ENCODE data around the gene HOXD12. TPM values are rescaled to one million over a fixed set of nuclear protein-coding genes. Genes with fewer than 3 reads are reported as not detected.

Gene HOXD12
- total RNA-seq, 1 donor from 2014 or later, result not detected

DNA sequence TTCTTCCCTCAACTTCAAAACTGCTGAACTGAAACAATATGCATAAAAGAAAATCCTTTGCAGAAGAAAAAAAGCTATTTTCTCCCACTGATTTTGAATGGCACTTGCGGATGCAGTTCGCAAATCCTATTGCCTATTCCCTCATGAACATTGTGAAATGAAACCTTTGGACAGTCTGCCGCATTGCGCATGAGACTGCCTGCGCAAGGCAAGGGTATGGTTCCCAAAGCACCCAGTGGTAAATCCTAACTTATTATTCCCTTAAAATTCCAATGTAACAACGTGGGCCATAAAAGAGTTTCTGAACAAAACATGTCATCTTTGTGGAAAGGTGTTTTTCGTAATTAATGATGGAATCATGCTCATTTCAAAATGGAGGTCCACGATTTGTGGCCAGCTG is 38.3 kb downstream of the HOXD12 start:
- no peak for ATAC-seq

GRCh38 chr2:176138526-176138922 is 38.9 kb downstream of the HOXD12 start:
- ATAC-seq (no peak), DNase-seq (no peak)
- peaks cover 99% of the 10 kb centered on the region for H3K27me3 ChIP-seq (ENCODE audit: low read depth)
- H3K9me3 ChIP-seq, result no peaks in the 10 kb centered on the region
- TF ChIP-seq, protein P1, sequence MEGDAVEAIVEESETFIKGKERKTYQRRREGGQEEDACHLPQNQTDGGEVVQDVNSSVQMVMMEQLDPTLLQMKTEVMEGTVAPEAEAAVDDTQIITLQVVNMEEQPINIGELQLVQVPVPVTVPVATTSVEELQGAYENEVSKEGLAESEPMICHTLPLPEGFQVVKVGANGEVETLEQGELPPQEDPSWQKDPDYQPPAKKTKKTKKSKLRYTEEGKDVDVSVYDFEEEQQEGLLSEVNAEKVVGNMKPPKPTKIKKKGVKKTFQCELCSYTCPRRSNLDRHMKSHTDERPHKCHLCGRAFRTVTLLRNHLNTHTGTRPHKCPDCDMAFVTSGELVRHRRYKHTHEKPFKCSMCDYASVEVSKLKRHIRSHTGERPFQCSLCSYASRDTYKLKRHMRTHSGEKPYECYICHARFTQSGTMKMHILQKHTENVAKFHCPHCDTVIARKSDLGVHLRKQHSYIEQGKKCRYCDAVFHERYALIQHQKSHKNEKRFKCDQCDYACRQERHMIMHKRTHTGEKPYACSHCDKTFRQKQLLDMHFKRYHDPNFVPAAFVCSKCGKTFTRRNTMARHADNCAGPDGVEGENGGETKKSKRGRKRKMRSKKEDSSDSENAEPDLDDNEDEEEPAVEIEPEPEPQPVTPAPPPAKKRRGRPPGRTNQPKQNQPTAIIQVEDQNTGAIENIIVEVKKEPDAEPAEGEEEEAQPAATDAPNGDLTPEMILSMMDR (IDR thresholded peaks at IDR 0.05), result no peak
- H3K27ac ChIP-seq, result no peak overlapping the region
- intact Hi-C loops (cut with DNase I), result loop anchor here (10.0 kb wide), 1 partner anchor 416 kb away; no protein-coding TSS in a partner anchor
- H3K4me1 ChIP-seq, result peaks cover 25% of the 10 kb centered on the region
- no peak overlapping the region for H3K4me3 ChIP-seq
- no peaks in the 10 kb centered on the region for H3K36me3 ChIP-seq

More for the DNA sequence above, 38.3 kb downstream of the HOXD12 start:
- Histone ChIP-seq H3K36me3 (no peaks in the 10 kb centered on the region), H3K27ac (no peak overlapping the region), H3K9me3 (no peaks in the 10 kb centered on the region), H3K4me1 (peaks cover 25% of the 10 kb centered on the region), H3K4me3 (no peak overlapping the region), H3K27me3 (ENCODE audit: low read depth) (peaks cover 99% of the 10 kb centered on the region)
- intact Hi-C loops (cut with DNase I), result loop anchor here (10.0 kb wide), 1 partner anchor 417 kb away; no protein-coding TSS in a partner anchor
- TF ChIP-seq, protein P1 (IDR thresholded peaks at IDR 0.05), result no peak
- no peak for DNase-seq

DNA sequence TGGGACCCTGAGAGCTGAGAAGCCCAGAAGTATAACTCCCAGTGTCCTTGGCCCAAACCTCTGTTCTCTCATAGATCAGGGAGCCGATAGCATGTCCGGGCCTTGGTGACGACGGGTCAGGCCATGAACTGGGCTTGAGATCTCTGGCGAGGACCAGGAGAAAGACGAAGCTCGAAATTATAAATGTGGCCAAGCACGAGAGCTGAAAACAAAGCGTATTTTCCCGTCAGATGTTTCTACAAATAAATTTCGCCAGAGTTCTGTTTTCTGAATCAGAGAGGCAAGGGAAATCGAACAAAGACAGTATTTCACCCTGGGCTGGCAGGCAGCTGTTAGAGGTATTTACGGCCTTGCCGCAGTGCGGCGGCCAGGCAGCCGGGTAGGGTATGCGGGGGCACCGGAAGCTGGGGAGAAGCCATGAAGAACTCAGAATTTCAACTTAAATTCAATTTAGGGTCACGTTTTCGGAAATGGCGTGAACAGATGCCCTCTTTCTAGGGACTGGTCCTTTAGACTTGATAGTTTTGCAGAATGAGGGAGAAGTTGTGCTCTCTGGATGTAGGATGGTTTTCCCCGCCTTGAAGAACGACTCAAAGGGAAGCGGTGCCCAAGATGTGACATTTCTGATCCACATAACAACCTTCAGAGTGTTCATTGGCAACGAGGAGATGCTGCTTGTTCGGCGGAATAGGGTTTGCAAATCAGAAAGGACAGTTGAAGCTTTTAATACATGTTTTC is 39.5 kb downstream of the HOXD12 start:
- no peak for DNase-seq
- intact Hi-C loops (cut with DNase I), result loop anchor here (10.0 kb wide), 1 partner anchor 416 kb away; no protein-coding TSS in a partner anchor
- Histone ChIP-seq H3K4me3 (no peak overlapping the region), H3K9me3 (no peaks in the 10 kb centered on the region), H3K36me3 (no peaks in the 10 kb centered on the region), H3K27me3 (ENCODE audit: low read depth) (peaks cover 99% of the 10 kb centered on the region), H3K4me1 (peaks cover 25% of the 10 kb centered on the region), H3K27ac (no peak overlapping the region)
- TF ChIP-seq, protein P1 (IDR thresholded peaks at IDR 0.05), result no peak
- ATAC-seq, result no peak

DNA sequence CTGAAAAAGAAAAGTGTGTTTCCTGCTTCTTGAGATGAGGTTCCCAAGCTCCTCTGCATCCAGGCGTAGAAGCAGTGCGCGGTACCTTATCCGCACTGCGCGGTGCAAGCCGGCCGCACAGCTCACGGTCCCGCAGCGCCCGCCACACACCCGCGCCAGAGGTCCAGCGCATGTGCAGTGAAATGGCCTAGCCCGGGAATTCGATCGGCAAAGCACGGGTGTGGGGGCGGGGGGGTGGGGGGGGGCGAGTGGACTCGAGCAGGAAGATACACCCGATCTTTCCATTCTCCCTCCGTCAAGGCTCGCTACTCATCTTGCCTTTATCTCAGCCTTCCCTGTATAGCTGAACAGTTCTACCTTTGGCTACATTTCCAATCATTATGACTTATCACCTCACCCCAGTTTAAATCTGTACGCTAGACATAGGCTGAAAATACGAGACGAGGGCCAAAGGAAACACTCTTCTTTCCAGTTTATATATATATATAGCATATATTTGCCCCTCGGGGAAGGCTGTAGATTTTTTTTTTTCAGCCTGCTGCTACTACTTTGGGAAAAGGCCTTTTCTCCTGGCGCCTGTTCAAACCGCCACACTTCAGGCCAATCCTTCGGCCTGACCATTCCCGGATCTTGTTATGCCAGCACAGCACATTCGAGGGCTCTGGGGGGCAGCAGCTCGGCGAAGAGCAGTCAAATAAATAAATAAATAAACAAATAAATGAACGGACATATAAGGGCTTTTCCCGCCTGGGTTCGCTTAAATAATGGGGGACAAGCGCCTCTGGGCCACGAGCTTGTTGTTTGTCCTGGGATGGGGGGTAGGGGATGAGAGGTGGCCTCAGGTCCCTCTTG is 40.3 kb downstream of the HOXD12 start:
- TF ChIP-seq, protein P1 (IDR thresholded peaks at IDR 0.05), result no peak
- Histone ChIP-seq H3K27ac (no peak overlapping the region), H3K36me3 (no peaks in the 10 kb centered on the region), H3K4me3 (peak overlapping the region; percentile 53), H3K4me1 (peaks cover 25% of the 10 kb centered on the region), H3K9me3 (no peaks in the 10 kb centered on the region), H3K27me3 (ENCODE audit: low read depth) (peaks cover 99% of the 10 kb centered on the region)
- ATAC-seq, result no peak
- intact Hi-C loops (cut with DNase I), result loop anchor here (10.0 kb wide), 2 partner anchors 315 to 415 kb away; no protein-coding TSS in a partner anchor
- DNase-seq, result no peak

DNA sequence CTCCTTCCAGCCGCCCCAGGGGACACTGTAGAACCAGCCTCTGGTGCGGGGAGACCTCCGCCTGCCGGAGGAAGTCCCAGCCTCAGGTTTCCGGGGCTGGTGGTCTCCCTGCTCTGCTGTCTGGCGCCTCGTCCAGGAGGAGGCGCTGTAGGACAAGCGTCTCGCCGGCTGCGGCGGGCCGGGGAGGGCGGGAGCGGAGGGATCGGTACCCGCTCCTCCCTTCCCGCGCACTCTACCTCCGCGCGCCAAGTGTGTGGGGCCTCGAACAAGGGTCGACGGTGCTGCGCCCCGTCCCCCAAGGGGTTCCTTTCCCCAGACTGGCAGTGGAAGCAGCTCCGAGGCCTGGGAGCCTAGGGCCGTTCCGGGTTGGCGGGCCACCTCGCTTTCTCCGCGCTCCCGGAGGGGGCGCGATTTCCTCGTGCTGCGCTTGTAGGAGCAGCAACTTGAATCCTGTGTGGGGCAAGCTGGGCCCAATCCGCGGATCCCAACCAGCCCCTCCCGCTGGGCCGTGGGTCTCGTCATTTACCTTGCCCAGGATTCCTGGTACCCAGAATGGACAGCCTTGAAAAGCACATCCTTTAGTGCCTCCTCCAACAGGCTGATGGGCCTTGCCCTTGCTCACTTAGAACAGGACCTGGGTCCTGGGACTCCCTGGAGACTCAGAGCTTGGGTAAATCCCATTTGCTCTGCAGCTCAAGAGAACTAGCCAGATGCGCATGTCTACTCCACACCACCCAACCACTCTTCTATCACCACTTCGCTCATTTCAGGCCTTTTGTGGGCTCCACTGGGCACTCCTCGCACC is 41.1 kb downstream of the HOXD12 start:
- Histone ChIP-seq H3K9me3 (no peaks in the 10 kb centered on the region), H3K27me3 (ENCODE audit: low read depth) (peaks cover 98% of the 10 kb centered on the region), H3K4me1 (peaks cover 25% of the 10 kb centered on the region), H3K27ac (no peak overlapping the region), H3K36me3 (no peaks in the 10 kb centered on the region), H3K4me3 (peak overlapping the region; percentile 53)
- TF ChIP-seq, protein P1 (IDR thresholded peaks at IDR 0.05), result peak; percentile 89
- peak; percentile 70 for DNase-seq
- intact Hi-C loops (cut with DNase I), result loop anchor here (10.0 kb wide), 1 partner anchor 314 kb away; no protein-coding TSS in a partner anchor
- ATAC-seq, result peak; percentile 91 to 94
